Measurements from ENCODE around the gene HOMER2.

- TF ChIP-seq POLR2A (IDR thresholded peaks at IDR 0.05) (no peak), CTCF (IDR thresholded peaks at IDR 0.05) (no peak), POLR2AphosphoS5 (IDR thresholded peaks at IDR 0.05) (no peak)
Observed at GRCh38 chr15:82971218-82971984, 18.9 kb upstream of the HOMER2 start.

Data from prostate gland (tissue), 2 donors.